HK-2 (cell line): ENCODE measurements around the gene SLC34A3.
A peak's percentile ranks its signal among the peaks of the same experiment; 100 is the strongest.
"Not testable (repeated sequence)": the region's sequence is repeated elsewhere in the genome, so short reads cannot be mapped to it uniquely, and the experiment has no call there.

ENCODE experiments used
- DNase-seq: peaks from one replicate; pipeline ENCODE4 v3.0.0-alpha.2; 2018; ENCODE audit not compliant: unreplicated experiment

The SLC34A3 gene

DNA sequence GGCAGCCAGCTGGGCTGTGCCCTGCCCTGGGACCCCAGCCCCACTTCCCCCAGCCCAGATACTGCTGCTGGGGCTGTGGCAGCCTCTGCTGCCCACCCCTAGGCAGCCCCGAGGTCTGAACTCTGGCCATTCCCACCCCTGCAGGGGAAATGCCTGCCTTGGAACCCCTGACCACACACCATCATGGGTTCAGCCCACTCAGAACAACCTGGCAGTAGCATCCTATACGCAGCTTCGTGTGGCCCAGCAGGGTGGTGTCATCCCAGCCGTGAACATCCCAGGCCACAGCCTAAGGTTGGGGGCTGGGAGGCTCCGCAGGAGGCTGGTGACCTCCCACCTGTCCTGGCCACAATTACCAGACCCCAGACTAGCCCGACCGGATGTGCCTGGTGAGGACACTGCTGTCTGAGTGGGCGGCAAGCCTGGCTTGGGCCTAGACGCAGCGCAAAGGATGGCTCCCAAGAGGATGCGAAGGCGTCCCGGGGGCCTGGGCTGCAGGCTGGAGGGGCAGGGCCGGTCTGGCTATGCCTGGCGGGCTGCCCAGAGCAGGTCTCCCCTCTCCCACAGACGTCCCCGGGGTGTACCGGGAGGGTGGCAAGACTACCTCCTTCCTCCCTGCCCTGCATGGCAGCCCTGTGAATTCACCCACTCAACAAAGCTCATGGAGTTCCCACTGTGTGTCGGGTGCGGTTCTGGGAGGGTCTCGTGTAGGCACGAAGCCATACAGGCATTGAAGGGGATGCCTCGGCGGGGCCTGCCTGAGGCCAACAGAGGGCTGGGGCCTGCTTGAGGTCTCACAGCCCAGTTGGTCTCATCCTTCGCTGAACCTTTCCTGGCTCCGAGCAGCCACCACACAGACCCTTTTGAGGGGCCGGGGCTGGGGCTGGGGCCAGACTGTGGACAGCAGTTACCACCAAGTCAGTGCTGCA, 1.5 kb upstream of the SLC34A3 start:
- DNase-seq: no peak

DNA sequence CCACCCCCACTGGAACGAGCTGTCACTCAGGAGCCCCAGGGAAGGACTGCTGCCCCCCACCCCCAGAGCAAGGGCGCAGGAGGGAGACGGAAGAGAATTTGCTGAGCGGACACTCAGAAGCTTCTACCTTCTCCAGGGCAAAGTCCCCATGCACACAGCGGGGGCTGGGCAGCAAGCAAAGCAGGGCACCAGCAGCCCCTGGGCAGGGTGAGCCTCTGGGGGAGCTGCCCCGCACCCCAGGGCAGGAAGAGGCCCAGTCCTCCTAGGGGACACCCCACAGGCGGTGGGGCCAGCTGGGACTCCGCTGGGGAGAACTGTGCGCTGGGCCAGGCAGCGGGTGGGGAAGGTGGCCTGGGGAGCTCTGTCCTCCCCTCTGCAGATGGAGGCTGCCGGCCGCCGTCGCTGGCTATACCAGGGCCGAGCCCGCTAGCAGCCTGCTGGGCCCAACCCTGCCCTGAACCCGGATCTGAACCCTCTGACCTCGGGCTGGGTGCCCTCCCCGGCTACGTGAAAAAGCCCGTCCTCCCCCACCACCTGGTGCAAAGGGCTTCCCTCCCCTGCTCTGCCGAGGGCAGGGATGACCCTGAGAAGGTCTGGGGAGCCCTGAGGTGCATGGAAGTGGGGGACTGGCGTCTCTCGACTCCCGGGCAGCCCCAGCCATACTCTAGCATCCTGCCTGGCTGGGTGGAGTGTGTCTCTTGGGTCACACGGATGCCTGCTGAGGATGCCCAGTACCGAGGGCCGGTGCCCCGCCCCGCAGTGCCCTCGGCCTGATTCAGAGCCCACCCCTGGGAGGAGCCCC, 597 bp upstream of the SLC34A3 start:
- no peak for DNase-seq

DNA sequence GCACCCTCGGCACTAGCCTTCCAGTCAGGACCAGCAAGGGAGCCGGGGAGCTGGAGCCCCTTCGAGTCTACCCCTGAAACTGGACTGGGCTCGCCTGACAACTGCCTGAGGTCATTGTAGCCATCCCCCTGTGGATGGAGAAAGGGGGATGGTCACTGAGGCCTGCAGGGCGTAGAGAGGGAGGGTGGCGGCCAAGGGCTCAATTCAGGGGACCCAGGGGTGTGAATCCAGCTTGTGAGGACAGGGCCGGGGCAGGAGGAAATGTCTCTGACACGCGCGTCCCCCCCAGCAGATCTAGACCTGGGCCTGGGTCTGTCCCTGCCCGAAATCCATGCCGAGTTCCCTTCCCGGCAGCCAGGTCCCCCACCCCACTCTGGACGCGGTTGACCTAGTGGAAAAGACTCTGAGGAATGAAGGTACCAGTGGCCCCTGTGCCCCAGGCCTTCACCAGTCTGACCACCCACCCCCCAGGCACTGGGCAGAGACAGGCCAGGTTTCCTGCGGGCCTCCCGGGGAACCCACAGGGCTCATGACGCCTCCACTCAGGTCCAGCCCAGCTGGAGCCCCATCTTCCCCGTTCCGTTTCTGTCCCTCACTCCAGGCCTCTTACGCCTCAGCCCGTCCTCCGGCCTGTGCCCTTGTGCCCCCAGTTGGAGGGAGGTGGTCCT, 805 bp downstream of the SLC34A3 start:
- DNase-seq: no peak

DNA sequence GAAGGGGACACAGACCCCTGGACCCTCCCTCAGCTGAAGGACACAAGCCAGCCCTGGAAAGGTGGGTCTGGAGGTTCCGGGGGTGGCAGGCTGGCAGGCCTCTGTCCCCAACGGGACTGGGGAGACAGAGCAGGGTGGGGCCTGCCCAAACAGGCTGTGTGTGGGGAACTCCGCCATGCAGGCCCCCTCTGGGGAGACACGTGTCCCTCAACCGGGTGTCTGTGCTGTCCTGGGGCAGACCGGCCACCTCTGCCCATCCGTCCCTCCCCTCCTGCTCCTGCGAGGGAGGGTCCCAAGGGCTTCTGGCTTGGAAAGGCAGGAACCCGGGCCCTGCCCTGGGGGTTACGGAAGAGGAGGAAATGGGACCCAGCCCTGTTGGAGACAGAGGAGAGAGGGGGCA, 1.4 kb downstream of the SLC34A3 start:
- DNase-seq: no peak

DNA sequence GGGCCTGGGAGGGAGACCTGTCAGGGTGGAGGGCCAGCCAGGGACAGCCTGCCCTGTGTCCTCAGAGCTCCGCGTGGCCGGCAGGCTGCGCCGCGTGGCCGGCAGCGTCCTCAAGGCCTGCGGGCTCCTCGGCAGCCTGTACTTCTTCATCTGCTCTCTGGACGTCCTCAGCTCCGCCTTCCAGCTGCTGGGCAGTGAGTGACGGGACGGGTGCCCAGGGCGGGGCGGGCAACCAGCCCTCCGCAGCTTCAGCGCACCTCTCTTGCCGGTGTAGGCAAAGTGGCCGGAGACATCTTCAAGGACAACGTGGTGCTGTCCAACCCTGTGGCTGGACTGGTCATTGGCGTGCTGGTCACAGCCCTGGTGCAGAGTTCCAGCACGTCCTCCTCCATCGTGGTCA, 1.8 kb downstream of the SLC34A3 start:
- no peak for DNase-seq

DNA sequence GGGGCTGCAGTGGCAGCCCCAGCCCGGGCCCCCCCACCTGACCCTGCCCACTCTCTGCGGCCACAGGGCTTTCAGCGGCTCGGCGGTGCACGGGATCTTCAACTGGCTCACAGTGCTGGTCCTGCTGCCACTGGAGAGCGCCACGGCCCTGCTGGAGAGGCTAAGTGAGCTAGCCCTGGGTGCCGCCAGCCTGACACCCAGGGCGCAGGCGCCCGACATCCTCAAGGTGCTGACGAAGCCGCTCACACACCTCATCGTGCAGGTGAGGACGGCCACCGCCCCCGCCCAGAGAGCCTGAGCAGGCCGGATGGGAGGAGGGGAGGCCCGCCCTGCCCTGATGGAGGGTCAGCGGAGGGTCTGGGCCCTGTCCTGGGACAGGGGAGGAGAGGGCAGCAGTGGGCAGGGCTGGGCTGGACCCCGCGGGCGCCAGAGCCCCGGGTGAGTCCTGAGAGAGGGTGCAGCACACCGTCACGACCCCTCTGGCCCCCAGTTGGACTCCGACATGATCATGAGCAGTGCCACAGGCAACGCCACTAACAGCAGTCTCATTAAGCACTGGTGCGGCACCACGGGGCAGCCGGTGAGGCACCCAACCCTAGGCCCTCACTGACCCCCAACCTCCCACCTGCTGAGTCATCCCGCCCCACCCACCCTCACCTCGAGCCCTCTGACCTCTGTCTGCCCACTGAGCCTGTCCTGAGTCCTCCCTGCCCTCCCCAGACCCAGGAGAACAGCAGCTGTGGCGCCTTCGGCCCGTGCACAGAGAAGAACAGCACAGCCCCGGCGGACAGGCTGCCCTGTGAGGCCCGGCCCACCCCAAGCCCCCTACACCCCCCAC, 2.7 kb downstream of the SLC34A3 start:
- DNase-seq: no peak

DNA sequence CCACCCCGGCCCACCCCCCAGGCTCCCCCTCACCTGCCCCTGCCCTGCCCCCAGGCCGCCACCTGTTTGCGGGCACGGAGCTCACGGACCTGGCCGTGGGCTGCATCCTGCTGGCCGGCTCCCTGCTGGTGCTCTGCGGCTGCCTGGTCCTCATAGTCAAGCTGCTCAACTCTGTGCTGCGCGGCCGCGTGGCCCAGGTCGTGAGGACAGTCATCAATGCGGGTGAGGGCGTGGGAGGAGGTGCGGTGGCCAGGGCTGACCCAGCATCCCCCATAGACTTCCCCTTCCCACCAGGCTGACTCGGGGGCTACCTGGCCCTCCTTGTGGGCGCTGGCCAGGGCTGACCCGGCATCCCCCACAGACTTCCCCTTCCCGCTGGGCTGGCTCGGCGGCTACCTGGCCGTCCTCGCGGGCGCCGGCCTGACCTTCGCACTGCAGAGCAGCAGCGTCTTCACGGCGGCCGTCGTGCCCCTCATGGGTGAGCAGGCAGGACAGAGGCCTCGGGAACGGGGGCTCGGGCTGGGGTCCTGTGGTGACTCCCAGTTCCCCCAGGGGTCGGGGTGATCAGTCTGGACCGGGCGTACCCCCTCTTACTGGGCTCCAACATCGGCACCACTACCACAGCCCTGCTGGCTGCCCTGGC, 3.5 kb downstream of the SLC34A3 start:
- no peak for DNase-seq

DNA sequence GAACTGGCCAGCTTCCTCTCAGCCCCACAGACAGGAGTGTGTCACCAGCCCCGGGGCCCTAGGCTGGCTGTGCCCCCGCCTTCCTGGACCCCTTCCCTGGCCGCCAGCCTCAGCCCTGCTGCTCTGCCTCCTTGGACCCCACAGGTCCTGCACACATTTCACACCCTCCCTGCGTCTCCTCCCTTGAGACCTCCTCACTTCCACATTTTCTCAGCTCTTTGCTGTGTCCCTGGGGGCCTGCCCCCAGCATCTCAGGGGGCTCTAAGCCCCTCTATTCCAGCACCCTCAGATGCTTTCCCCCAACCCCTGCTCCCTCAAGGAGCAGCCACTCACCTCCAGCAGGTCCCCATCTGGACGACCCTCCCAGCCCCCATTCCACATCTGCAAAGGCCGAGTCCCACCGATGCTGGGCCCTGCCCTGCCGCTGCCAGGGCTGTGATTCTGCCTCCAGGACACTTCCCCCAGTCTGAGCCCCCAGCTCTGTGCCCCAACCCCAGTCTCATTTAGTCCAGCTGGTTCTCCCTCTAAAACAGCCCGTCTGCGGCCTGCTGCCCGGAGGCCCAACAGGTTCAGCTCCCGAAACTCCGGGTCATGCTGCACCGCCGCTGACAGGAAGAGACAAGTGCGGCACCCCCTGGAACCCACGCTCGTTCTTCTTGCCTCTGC, 4.2 kb downstream of the SLC34A3 start:
- no peak for DNase-seq

DNA sequence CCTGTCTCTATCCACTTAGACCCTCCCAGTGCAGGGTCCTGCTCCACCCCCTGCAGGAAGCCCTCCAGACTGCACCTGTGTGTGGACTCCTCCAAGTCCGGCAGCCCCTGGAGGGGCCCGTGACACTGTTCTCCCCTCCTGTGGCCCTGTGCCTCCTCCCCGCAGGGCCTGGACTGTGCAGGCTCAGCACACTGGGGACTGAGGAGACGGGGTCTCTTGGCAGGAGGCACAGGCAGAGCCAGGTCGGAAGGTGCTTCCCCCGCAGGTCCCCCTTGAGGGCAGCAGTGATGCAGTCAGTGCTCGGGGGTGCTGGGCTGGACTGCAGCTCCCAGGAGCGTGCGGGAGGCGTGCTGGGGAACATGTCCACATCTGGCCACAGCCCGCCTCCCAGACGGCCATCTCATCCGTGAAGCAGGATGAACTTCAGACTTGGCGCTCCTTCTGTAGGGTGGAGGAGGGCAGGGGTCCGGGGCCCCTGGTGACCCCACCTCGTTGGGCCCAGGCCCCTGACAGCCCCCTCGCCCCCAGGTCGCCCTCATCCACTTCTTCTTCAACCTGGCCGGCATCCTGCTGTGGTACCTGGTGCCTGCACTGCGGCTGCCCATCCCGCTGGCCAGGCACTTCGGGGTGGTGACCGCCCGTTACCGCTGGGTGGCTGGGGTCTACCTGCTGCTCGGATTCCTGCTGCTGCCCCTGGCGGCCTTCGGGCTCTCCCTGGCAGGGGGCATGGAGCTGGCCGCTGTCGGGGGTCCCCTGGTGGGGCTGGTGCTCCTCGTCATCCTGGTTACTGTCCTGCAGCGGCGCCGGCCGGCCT, 4.9 kb downstream of the SLC34A3 start:
- DNase-seq: no peak

DNA sequence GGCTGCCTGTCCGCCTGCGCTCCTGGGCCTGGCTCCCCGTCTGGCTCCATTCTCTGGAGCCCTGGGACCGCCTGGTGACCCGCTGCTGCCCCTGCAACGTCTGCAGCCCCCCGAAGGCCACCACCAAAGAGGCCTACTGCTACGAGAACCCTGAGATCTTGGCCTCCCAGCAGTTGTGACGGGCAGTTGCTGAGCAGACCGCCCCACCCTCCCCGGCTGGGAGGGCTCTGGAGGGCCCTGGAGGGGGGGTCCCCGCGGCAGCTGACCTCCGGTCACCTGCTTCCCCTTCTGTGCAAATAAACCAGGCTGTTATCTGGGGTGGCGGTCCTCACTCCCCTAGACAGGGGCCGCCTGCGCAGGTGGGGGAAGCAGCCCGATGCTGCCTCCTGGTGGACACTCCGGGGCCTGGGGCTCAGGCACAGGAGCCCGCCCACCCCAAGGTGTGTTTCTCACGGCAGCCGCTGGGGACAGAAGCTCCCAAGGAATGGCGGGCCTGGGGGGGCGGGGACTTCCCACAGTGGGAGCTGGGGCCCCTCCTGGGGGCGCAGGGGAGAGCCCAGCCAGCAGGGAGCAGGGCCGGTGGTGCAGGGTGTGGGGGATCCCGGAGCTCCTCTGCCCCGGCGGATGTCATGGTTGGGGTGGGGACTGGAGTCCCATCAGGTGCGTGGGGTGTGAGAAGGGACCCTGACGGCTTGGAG, 5.7 kb downstream of the SLC34A3 start:
- DNase-seq: peak; percentile 62

DNA sequence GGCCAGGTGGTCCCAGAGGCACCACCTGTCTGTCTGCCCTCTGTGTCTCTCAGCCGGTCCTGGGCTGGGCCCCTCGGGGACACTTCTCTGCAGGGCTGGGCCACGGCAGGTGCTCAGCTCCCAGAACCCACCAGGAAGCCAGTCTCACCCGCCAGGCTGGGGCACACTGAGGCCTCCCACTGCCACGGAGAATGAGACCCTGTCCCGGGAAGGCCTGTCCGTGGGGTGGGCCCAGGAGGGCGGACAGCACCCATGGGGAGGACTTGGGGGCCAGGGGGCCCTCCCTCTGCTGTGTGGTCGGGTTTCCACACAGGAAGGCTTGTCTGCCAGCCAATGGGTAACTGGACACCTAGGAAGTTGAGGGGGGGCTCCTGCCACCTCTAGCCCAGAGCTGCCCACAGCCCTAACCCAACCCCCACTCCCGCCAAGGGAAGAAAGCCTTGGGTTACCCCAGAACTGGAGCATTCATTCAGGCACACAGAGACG, 6.3 kb downstream of the SLC34A3 start:
- no peak for DNase-seq

DNA sequence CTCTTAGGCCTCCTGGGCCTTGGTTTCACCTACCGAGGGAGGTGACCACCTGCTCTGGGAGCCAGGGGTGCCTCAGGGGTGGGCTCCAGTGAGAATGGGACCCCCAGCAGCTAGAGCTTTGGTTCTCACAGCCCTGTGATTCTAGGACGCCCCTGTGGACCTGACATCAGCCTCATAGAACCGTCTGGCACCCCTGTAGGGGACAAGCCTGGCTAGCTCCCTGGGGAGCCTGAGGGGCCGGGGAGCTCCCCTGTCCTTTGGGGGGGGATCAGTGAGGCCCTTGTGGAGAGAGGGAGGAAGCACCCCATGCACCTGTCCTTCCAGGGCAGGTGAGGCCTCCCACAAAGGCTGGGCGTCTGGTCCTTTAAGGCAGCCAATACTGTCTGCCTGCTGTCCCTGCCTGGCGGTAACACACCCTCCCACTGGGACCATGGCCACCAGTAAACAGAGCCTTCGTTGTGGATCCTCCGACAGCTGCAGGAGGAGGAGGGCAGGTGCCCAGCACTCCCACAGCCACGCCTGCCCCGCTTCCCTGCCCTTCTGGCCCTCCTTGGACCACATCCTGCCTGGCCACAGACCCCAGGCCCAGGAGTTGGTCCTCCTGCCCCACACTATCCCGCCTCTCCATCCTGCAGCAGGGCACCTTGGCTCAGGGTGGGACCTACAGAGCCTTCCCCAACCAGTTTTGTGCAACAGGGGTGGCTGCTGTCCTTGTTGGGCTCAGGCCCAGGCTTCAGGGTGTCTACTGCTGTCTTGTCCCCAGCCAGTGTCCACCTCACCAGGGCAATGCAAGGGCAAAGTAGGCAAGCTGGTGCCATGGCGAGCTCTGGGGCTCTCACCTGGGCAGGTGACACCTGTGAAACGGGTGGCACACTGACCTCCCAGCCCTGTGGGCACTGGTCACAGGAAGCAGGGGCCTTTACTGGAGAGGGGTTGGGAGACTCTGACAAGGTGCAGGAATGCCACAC, 7.3 kb downstream of the SLC34A3 start:
- DNase-seq: no peak

DNA sequence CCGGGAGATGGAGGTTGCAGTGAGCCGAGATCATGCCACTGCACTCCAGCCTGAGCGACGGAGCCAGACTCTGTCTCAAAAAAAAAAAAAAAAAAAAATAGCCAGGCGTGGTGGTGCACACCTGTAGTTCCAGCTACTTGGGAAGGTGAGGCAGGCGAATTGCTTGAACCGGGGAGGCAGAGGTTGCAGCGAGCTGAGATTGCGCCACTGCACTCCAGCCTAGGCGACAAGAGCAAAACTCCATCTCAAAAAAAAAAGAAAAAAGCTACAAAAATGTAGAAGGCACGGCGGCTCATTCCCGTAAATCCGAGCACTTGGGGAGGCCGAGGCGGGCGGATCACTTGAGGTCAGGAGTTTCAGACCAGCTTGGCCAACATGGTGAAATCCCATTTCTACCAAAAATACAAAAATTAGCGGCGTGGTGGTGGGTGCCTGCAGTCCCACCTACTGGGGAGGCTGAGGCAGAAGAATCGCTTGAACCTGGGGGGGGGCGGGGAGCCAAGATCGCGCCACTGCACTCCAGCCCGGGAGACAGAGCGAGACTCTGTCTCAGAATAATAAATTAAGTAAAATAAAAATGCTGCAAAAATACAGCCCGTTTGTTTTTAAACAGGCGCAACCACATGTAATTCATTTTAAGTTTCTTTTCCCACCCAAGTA, 9.0 kb downstream of the SLC34A3 start:
- DNase-seq: not testable (repeated sequence)

DNA sequence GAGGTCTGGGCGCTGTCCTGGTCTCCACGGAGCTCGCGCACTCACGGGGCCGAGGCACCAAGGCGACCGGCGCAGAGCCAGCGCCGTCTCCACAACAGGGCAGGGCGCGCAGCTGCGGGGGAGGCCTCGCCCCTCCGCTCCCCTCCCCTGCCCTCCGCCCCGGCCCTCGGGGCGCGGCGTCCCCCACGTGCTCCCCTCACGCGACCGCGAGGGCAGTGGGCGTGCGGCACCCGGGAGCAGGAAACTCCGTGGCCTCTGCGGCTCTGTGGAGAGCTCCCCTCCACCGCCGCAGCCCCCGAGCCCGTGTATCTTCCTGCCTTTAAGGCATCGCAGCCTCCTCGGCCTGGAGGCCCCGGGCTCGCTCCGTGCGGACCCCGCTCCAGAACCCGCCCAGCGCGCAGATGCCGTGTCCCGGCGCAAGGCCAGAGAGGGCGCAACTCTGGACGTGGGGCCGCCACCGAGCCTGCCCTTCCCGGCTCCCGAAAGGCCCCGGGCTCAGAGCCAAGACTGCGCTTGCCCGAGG, 9.7 kb downstream of the SLC34A3 start:
- peak; percentile 70 for DNase-seq

DNA sequence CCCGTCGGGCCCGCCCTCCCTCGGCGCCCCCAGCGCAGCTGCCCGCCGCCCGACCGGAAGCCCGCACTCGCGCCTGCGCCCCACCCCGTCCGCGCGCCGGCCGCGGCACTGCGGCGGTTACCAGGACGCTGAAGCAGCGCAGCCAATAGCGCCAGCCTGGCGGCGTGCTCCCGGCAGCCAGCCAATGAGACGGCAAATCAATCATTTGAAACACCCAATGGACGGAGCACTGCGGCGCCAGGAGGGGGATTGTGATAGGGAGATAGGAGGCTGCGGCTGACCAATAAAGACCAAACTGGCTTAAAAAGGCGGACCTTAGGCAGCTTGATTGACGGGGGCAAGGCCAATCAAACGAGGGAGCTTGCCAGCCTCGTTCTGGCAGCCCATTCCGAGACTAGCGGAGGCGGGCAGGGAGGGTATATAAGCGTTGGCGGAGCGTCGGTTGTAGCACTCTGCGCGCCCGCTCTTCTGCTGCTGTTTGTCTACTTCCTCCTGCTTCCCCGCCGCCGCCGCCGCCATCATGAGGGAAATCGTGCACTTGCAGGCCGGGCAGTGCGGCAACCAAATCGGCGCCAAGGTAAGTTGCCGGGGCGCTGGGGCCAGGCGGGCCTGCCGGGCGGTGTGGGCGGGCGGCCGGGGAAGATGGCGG, 10.3 kb downstream of the SLC34A3 start, which contains the start of gene TUBB4B:
TUBB4B (plus strand) TSS at position 447 of the 649 bp plus-strand sequence; CDS start at position 521, 74 bp downstream.
- DNase-seq: peak; percentile 99
